HepG2 (cell line): ENCODE measurements around the gene RINL. TPM values are rescaled to one million over a fixed set of nuclear protein-coding genes. Genes with fewer than 3 reads are reported as not detected.
A peak's percentile ranks its signal among the peaks of the same experiment; 100 is the strongest.

ENCODE experiments used
- ARID3A ChIP-seq: IDR thresholded peaks from 2 replicates; pipeline ENCODE4 v1.6.1; 2012; ENCODE audit warnings: low read depth, low read length, improper control_type of control experiment
- NR2F6 ChIP-seq, 2 experiments: IDR thresholded peaks; 2 replicates each; pipeline ENCODE4 v1.6.1; 2016; ENCODE audit warnings: antibody characterized with exemption in 1 of 2, mild to moderate bottlenecking in 1 of 2
- ZBTB39 ChIP-seq: sonication (generic); formaldehyde crosslinking; IDR thresholded peaks from 2 replicates; pipeline ENCODE4 v1.5.0; 2020; ENCODE audit warnings: missing genetic modification reagents
- ZBTB40 ChIP-seq, 2 experiments: fragments of 450-650 bp in 1 of 2; sonication (generic) in 1 of 2; formaldehyde crosslinking in 1 of 2; IDR thresholded peaks; 2 replicates each; pipeline versions ENCODE4 v1.6.1 to v1.8.0; 2016 to 2022; ENCODE audit warnings: antibody characterized with exemption in 1 of 2, mild to moderate bottlenecking in 1 of 2, missing genetic modification reagents in 1 of 2
- ZSCAN31 ChIP-seq: sonication (generic); formaldehyde crosslinking; IDR thresholded peaks from 2 replicates; pipeline ENCODE4 v1.5.0; 2020; ENCODE audit warnings: low read depth, mild to moderate bottlenecking, missing genetic modification reagents
- ZSCAN5A ChIP-seq: sonication (generic); formaldehyde crosslinking; IDR thresholded peaks from 2 replicates; pipeline ENCODE4 v1.8.0; 2022; ENCODE audit warnings: mild to moderate bottlenecking, missing genetic modification reagents, borderline replicate concordance
- polyA plus RNA-seq, 8 experiments: library from polyadenylated mRNA; depleted of rRNA in 3 of 8; stranded (reverse) in 7 of 8; unstranded in 1 of 8; fragments of >200 nt; fragmentation: Illumina TruSeq in 4 of 8; extraction: Trizol in 4 of 8; gene quantifications; 2 replicates each; pipeline versions ENCODE4 v1.2.1 to v1.2.3, GENCODE V29; 2011 to 2016; ENCODE audit warnings: low read depth in 4 of 8, missing spikeins in 1 of 8, mixed read lengths in 1 of 8; ENCODE audit not compliant: insufficient read depth in 1 of 8
- total RNA-seq, 5 experiments: library from RNA; depleted of rRNA; stranded (reverse); fragments of >200 nt; fragmentation: Illumina TruSeq; extraction: Trizol; gene quantifications; 2 replicates each; pipeline ENCODE4 v1.2.3, GENCODE V29; 2016; ENCODE audit warnings: low read depth in 1 of 5
- TF ChIP-seq, protein P1 (sequence below): sonication (generic); formaldehyde crosslinking; IDR thresholded peaks from 2 replicates; pipeline ENCODE4 v1.4.0; 2020; ENCODE audit warnings: mild to moderate bottlenecking, missing genetic modification reagents

The RINL gene
- total and polyA plus RNA-seq, 2 of the 13 experiments (the other 11 are each of a cell fraction or from before 2014, with no cell fraction given), result 11.4 to 18.0 TPM

GRCh38 chr19:38852231-38853044 is 25.6 kb downstream of the RINL start (continued):
- TF ChIP-seq ZBTB40 (IDR thresholded peaks at IDR 0.05) (no peak), ZBTB40 (CRISPR knock-in tag; IDR thresholded peaks at IDR 0.05) (0 out of 2 replicates have a peak, but pooled peaks have one; percentile 43), ARID3A (no peak), ZBTB39 (CRISPR knock-in tag) (no peak), ZSCAN5A (no peak), NR2F6 (IDR thresholded peaks at IDR 0.05) (no peak), NR2F6 (CRISPR knock-in tag; IDR thresholded peaks at IDR 0.05) (no peak), ZSCAN31 (CRISPR knock-in tag) (no peak)
- TF ChIP-seq, protein P1, sequence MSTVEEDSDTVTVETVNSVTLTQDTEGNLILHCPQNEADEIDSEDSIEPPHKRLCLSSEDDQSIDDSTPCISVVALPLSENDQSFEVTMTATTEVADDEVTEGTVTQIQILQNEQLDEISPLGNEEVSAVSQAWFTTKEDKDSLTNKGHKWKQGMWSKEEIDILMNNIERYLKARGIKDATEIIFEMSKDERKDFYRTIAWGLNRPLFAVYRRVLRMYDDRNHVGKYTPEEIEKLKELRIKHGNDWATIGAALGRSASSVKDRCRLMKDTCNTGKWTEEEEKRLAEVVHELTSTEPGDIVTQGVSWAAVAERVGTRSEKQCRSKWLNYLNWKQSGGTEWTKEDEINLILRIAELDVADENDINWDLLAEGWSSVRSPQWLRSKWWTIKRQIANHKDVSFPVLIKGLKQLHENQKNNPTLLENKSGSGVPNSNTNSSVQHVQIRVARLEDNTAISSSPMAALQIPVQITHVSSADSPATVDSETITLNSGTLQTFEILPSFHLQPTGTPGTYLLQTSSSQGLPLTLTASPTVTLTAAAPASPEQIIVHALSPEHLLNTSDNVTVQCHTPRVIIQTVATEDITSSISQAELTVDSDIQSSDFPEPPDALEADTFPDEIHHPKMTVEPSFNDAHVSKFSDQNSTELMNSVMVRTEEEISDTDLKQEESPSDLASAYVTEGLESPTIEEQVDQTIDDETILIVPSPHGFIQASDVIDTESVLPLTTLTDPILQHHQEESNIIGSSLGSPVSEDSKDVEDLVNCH (CRISPR knock-in tag), result no peak
